Rectal smooth muscle tissue (tissue), 1 donor: ENCODE data around the gene ATXN10.

ENCODE experiments used
- H3K27ac ChIP-seq: one replicate; pipeline ENCODE4 v1.7.0; 2013; ENCODE audit warnings: low read depth, low read length, inconsistent platforms
- H3K27me3 ChIP-seq: one replicate; pipeline ENCODE4 v1.7.0; 2013; ENCODE audit warnings: low read length; ENCODE audit not compliant: control insufficient read depth, insufficient read depth
- H3K36me3 ChIP-seq: one replicate; pipeline ENCODE4 v1.7.0; 2013; ENCODE audit warnings: low read length; ENCODE audit not compliant: control insufficient read depth, insufficient read depth
- H3K4me1 ChIP-seq: one replicate; pipeline ENCODE4 v1.7.0; 2013; ENCODE audit warnings: low read length; ENCODE audit not compliant: control insufficient read depth, insufficient read depth
- H3K4me3 ChIP-seq: one replicate; pipeline ENCODE4 v1.7.0; 2013; ENCODE audit warnings: low read length
- H3K9ac ChIP-seq: one replicate; pipeline ENCODE4 v1.7.0; 2013; ENCODE audit warnings: low read length

Gene ATXN10

GRCh38 chr22:45852826-45853225 is 181.2 kb downstream of the ATXN10 start:
- H3K9ac ChIP-seq, result no peak overlapping the region
- no peak overlapping the region for H3K27ac ChIP-seq
- H3K27me3 ChIP-seq, result no peaks in the 10 kb centered on the region
- H3K4me3 ChIP-seq, result no peak overlapping the region
- peaks cover 14% of the 10 kb centered on the region for H3K36me3 ChIP-seq
- no peaks in the 10 kb centered on the region for H3K4me1 ChIP-seq

- no peak overlapping the region for H3K4me3 ChIP-seq
- no peak overlapping the region for H3K27ac ChIP-seq
- H3K9ac ChIP-seq, result no peak overlapping the region
- peaks cover 11% of the 10 kb centered on the region for H3K36me3 ChIP-seq
- no peaks in the 10 kb centered on the region for H3K4me1 ChIP-seq
- no peaks in the 10 kb centered on the region for H3K27me3 ChIP-seq
Observed at GRCh38 chr22:45855961-45856360, 184.3 kb downstream of the ATXN10 start.

GRCh38 chr22:45857519-45857918 is 185.9 kb downstream of the ATXN10 start:
- Histone ChIP-seq H3K4me3 (no peak overlapping the region), H3K36me3 (peaks cover 6% of the 10 kb centered on the region), H3K27ac (no peak overlapping the region), H3K27me3 (no peaks in the 10 kb centered on the region), H3K4me1 (no peaks in the 10 kb centered on the region), H3K9ac (no peak overlapping the region)

GRCh38 chr22:45859231-45860161 is 187.9 kb downstream of the ATXN10 start:
- Histone ChIP-seq H3K4me3 (no peak overlapping the region), H3K36me3 (peaks cover 6% of the 10 kb centered on the region), H3K27ac (no peak overlapping the region), H3K4me1 (peaks cover 3% of the 10 kb centered on the region), H3K9ac (no peak overlapping the region), H3K27me3 (peaks cover 3% of the 10 kb centered on the region)

- Histone ChIP-seq H3K9ac (no peak overlapping the region), H3K27me3 (peaks cover 3% of the 10 kb centered on the region), H3K27ac (no peak overlapping the region), H3K4me3 (no peak overlapping the region), H3K36me3 (peaks cover 3% of the 10 kb centered on the region), H3K4me1 (peaks cover 3% of the 10 kb centered on the region)
Observed at GRCh38 chr22:45860201-45860600, 188.6 kb downstream of the ATXN10 start.

- Histone ChIP-seq H3K9ac (no peak overlapping the region), H3K36me3 (no peaks in the 10 kb centered on the region), H3K4me1 (peaks cover 3% of the 10 kb centered on the region), H3K4me3 (no peak overlapping the region), H3K27me3 (peaks cover 9% of the 10 kb centered on the region), H3K27ac (no peak overlapping the region)
Observed at GRCh38 chr22:45861259-45861658, 189.6 kb downstream of the ATXN10 start.

GRCh38 chr22:45863981-45864751 is 192.5 kb downstream of the ATXN10 start:
- Histone ChIP-seq H3K27ac (no peak overlapping the region), H3K4me1 (peaks cover 3% of the 10 kb centered on the region), H3K9ac (no peak overlapping the region), H3K27me3 (peaks cover 21% of the 10 kb centered on the region), H3K36me3 (no peaks in the 10 kb centered on the region), H3K4me3 (no peak overlapping the region)

- H3K4me1 ChIP-seq, result peaks cover 3% of the 10 kb centered on the region
- H3K36me3 ChIP-seq, result no peaks in the 10 kb centered on the region
- H3K27me3 ChIP-seq, result peaks cover 21% of the 10 kb centered on the region
- no peak overlapping the region for H3K9ac ChIP-seq
- no peak overlapping the region for H3K27ac ChIP-seq
- no peak overlapping the region for H3K4me3 ChIP-seq
Observed at GRCh38 chr22:45864959-45865476, 193.4 kb downstream of the ATXN10 start.

- Histone ChIP-seq H3K36me3 (no peaks in the 10 kb centered on the region), H3K27ac (no peak overlapping the region), H3K4me1 (peaks cover 3% of the 10 kb centered on the region), H3K27me3 (peaks cover 21% of the 10 kb centered on the region), H3K4me3 (no peak overlapping the region), H3K9ac (no peak overlapping the region)
Observed at GRCh38 chr22:45865561-45866125, 194.0 kb downstream of the ATXN10 start.

- H3K36me3 ChIP-seq, result no peaks in the 10 kb centered on the region
- H3K27ac ChIP-seq, result no peak overlapping the region
- peaks cover 21% of the 10 kb centered on the region for H3K27me3 ChIP-seq
- no peak overlapping the region for H3K4me3 ChIP-seq
- peaks cover 3% of the 10 kb centered on the region for H3K4me1 ChIP-seq
- no peak overlapping the region for H3K9ac ChIP-seq
Observed at GRCh38 chr22:45866126-45866645, 194.6 kb downstream of the ATXN10 start.

- no peak overlapping the region for H3K9ac ChIP-seq
- H3K4me1 ChIP-seq, result peaks cover 3% of the 10 kb centered on the region
- H3K36me3 ChIP-seq, result no peaks in the 10 kb centered on the region
- peak overlapping the region; percentile 32 for H3K4me3 ChIP-seq
- peaks cover 21% of the 10 kb centered on the region for H3K27me3 ChIP-seq
- no peak overlapping the region for H3K27ac ChIP-seq
Observed at GRCh38 chr22:45866646-45867117, 195.0 kb downstream of the ATXN10 start.
